Activated CD4-positive, alpha-beta T cell treated with anti-CD3 and anti-CD28 coated beads for 1 hour (primary cell): ENCODE data around the gene FTSJ3.
A peak's percentile ranks its signal among the peaks of the same experiment; 100 is the strongest.
"Not testable (repeated sequence)": the region's sequence is repeated elsewhere in the genome, so short reads cannot be mapped to it uniquely, and the experiment has no call there.

Source experiments
- DNase-seq: peaks from one replicate; pipeline ENCODE4 v3.0.0-alpha.2; 2020

FTSJ3 gene, protein sequence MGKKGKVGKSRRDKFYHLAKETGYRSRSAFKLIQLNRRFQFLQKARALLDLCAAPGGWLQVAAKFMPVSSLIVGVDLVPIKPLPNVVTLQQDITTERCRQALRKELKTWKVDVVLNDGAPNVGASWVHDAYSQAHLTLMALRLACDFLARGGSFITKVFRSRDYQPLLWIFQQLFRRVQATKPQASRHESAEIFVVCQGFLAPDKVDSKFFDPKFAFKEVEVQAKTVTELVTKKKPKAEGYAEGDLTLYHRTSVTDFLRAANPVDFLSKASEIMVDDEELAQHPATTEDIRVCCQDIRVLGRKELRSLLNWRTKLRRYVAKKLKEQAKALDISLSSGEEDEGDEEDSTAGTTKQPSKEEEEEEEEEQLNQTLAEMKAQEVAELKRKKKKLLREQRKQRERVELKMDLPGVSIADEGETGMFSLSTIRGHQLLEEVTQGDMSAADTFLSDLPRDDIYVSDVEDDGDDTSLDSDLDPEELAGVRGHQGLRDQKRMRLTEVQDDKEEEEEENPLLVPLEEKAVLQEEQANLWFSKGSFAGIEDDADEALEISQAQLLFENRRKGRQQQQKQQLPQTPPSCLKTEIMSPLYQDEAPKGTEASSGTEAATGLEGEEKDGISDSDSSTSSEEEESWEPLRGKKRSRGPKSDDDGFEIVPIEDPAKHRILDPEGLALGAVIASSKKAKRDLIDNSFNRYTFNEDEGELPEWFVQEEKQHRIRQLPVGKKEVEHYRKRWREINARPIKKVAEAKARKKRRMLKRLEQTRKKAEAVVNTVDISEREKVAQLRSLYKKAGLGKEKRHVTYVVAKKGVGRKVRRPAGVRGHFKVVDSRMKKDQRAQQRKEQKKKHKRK

DNA sequence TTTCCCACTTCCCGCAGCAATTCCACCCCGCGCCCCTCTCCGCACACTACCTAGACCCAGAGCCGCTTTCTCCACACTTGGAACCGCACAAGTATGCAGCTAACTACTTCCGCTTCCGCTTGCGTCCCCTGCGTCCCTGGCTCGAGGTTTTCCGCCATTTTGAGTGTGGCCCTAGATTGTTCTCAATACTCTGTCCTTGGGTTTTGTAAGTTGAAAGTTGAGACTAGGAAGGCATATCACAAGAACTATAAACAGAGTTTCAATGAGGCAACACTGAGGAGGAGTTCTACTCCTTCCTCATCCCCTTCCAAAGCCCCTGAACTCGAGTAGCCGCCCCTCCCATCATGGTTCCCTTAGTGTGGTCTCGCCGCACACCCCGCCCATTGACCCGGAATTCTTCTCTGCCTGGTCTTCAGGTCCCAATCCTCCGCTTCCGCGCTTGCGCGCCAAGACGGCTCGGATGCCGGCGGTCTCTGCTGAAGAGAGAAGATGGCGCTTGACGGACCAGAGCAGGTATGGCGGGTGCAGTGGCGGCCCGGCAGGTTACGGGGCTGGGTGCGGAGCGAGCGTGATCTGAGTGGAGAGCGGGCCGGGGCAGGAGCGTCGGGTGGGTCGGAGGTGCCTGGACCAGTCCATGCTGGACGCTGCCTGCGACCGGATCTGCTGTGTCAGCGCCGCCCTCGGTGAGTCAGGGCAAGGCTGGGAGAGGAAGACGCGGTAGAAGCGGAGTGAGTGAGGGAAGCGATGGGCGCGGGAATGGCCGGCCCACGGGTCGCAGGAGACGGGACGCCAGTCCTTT, at the start of gene FTSJ3, which contains the start of gene PSMC5:
TSS of gene FTSJ3 (minus strand) at position 662 of the 799 bp plus-strand sequence. CDS start 761 bp downstream, outside the sequence.
TSS of gene PSMC5 (plus strand) at position 430 of the 799 bp plus-strand sequence. CDS start at position 490, 60 bp downstream.
- peak; percentile 91 for DNase-seq

GRCh38 chr17:63874693-63875092, 47.2 kb upstream of the FTSJ3 start:
- DNase-seq = not testable (repeated sequence)

DNA sequence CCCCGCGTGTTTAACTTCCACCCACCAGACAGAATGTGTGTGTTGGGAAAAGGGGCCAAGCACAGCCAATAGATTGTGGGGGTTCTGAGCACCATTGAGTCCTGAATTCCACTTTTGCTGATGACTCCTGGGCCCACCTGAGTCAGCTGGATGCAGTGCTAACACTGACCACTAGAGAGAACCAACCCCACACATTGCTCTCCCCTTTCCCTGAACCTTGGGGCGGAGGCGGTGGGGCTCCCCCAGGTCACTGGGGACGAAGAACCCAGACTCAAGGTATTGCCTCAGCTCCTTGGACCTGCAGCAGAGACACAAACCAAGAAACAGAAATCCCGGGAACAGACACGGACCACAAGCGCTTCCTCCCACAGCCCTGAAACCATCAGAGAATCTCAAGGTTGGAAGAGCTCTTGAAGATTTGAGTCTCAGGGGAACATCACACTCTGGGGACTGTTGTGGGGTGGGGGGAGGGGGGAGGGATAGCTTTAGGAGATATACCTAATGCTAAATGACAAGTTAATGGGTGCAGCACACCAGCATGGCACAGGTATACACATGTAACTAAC, 46.7 kb upstream of the FTSJ3 start:
- DNase-seq = not testable (repeated sequence)

DNA sequence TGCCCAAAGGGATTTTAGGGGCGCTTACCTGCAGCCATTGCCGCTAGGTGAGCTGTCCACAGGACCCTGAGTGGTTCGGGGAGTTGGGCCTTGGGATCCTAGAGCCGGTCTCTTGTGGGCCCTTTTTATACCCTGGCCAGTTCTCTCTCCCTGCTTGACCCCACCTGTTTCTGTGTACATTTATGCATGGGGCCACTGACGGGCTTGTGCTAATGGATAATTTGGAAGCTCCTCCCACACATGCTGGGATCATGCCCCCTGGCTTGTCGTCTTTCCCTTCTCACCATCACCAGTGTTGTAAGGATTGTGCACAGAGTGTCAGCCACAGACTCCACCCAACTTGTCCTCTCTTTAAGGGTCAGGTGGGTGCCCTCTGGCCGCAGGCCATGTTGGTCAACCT, 46.1 kb upstream of the FTSJ3 start, which contains the start of gene CSH2:
TSS of gene CSH2 (minus strand) at position 101 of the 400 bp plus-strand sequence. CDS start at position 38, 63 bp downstream.
- not testable (repeated sequence) for DNase-seq

DNA sequence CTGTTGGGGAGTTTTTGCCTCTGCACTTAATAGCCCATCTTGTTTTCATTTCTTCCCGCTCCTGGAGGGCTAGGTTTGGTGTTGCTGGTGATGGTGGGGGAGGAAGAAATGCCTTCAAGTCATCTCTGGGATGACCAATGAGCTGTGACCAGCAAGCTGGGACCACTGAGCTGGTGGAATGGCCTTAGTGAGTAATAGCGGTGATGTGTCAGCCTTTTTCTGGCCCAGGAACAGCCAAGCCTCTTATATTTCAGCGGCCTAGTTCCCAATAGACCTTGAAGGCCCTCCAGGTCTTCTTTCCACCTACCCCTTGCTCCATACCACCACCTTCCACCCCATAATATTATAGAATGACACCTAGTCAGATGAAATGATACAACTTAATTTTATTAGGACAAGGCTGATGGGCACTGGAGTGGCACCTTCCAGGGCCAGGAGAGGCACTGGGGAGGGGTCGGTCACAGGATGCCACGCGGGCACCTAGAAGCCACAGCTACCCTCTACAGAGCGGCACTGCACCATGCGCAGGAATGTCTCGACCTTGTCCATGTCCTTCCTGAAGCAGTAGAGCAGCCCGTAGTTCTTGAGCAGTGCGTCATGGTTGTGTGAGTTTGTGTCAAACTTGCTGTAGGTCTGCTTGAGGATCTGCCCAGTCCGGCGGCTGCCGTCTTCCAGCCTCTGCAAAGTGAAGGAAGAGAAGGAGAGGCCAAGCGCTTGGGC, 44.3 kb upstream of the FTSJ3 start:
- DNase-seq = not testable (repeated sequence)

DNA sequence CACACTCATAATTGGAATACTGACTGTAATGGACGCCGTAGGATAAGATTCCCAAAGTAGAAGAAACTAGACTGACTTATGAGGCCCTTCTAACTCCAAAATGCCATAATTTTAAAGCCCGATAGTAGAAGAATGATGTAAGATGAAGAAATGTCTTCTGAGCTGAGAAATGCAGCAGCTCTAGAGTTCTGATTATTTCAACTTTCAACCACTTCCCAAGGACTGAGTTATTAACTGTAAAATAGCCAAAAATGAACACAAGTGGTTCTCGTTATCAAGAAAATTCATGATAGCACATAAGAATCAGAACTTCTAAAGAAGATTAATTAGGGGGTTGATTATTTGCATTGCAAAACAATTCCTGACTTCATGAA, 42.8 kb upstream of the FTSJ3 start:
- not testable (repeated sequence) for DNase-seq

DNA sequence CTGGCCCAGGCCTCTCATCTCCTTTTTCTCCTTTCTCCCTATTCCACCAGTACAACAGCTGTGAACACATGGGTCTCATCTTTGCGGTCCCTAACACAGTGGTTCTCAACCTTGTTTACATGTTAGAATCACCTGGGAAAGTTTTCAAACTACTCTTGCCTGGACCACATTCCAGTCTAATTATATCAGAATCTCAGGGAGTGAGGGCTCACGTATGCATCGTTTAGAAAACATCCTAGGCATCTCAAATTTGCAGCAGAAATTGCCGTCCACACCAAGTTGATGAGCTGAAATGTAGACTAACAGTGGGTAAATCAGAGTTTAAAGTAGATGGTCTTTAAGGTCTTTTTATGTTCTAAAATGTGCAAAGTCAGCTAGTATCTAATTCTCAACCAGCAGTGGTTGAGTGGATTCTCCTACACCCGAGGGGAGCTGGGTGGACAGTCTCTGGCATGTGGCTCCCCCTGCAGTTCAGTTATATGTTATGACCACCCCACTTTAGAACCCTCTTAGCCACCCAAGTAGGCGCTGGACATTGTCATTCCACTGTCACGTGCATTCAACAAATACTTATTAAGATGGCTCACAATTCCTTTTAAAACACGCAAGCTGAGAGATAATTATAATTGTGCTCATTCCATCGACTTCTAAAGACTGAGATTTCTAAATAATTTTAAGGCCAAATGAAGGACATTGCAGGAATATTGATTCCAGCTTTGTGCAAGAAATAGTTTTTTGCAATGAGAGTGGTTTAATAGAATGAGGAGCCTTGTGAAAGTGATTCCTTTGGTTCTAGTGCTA, 42.2 kb upstream of the FTSJ3 start:
- not testable (repeated sequence) for DNase-seq

GRCh38 chr17:63866625-63867024, 39.2 kb upstream of the FTSJ3 start:
- not testable (repeated sequence) for DNase-seq

DNA sequence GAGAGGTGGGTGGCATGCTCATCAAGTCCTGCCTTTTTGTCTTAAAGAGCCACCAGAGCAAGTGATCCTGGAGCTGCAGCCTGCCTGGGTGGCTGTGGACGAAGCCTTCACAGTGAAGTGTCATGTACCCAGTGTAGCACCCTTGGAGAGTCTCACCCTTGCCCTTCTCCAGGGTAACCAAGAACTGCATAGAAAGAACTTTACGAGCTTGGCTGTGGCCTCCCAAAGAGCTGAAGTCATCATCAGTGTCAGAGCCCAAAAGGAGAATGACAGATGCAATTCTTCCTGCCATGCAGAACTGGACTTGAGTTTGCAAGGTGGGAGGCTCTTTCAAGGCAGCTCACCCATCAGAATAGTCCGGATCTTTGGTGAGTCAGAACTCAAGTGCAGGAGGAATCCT, 31.8 kb upstream of the FTSJ3 start:
- no peak for DNase-seq

DNA sequence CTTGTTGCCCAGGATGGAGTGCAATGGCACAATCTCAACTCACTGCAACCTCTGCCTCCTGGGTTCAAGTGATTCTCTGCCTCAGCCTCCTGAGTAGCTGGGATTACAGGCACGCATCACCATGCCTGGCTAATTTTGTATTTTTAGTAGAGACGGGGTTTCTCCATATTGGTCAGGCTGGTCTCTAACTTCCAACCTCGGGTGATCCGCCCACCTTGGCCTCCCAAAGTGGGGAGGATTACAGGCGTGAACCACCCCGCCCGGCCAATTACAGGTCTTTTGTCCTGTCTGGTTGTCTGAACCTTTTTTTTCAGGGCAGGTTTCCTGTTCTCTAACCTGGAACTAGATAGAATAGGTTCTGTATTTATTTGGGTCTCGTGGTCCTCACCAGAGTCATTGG, 29.0 kb upstream of the FTSJ3 start:
- not testable (repeated sequence) for DNase-seq

GRCh38 chr17:63855185-63855584, 27.7 kb upstream of the FTSJ3 start:
- DNase-seq = no peak

DNA sequence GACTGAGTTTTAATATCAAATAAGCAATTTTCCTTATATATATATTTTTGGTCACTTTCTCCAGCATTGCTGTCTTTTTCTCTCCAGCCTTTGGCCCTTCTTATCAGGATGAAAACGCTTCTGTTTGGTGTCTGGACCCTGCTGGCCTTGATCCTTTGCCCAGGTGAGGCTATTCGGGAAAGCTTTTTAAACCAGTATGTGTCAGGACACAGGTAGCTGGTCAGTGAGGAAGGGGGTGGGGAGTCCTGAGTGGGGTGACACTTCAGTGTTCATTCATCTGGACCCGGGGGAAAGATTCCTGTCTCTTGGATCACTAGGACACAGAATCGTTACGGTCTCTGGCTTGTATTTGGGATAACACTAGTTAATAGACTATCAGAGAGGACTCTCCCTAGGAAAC, 27.2 kb upstream of the FTSJ3 start:
- DNase-seq = no peak

DNA sequence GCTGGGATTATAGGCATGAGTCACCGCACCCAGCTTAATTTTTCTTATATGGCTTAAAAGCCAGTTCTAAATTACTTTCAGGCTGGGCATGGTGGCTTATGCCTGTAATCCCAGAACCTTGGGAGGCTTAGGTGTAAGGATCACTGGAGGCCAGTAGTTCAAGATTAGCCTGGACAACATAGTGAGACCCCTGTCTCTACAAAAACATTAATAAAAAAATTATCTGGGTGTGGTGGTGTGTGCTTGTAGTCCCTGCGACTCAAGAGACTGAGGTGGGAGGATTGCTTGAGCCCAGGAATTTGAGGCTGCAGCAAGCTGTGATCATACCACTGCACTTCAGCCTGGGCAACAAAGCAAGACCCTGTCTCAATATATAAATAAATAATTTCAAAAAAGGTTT, 25.8 kb upstream of the FTSJ3 start:
- no peak for DNase-seq

- DNase-seq = no peak
Measured at GRCh38 chr17:63850401-63850800, 22.9 kb upstream of the FTSJ3 start.

DNA sequence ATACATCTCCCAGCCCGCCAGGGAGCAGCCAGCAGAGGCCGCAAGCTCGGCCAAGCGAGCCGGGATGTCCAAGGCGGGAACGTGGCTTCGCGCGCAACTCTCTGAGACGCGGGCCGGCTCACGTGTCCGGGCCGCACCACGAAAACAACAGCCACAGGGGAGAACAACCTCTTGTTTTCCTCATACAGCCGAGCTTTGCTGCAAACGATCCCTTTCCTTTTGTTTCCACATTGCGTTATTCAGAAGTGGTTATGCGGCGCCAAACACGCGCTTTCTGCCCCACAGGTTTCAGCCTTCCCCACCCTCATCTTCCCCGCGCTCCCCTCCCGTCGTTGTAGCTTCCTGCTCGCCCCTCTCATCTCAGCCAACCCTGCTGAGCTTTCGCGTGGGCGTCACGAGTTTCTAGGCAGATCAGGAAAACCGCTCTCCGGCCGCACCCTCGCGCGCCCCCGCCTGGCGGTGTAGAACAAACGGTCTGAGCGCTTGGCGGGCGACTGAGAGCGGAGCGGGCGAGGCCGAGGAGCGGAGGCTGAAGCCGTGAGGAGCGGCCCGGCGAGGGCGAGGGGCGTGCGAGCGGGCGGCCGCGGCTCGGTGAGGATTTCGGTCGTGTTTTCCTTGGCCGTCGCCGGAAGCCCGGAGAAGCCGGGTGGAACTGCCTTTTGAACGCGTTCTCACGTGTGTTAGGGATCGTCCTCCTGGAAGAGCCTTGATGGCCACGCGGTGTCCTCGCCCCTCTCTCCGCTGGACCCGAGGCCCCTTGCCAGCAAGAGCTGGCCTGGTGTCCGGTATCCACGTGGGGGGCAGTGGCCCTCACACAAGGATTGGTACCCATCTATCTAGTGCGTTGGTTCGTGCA, 21.6 kb upstream of the FTSJ3 start:
- DNase-seq = peak; percentile 90

GRCh38 chr17:63847525-63848249, 20.2 kb upstream of the FTSJ3 start:
- DNase-seq = no peak

DNA sequence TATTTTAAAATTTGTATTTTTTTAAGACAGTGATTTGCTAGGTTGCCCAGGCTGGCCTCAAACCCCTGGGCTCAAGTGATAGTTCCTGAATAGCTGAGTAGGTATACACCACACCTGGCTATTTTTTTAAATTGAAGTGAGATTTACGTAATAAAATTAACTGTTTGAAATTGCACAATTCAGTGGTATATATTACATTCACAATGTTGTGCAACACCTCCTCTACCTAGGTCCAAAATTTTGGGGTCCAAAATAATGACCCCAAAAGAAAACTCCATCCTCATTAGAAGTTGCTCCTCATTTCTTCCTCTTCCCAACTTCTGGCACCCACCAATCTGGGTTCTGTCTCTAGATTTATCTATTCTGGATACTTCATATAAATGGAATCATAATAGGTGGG, 18.0 kb upstream of the FTSJ3 start:
- DNase-seq = no peak

DNA sequence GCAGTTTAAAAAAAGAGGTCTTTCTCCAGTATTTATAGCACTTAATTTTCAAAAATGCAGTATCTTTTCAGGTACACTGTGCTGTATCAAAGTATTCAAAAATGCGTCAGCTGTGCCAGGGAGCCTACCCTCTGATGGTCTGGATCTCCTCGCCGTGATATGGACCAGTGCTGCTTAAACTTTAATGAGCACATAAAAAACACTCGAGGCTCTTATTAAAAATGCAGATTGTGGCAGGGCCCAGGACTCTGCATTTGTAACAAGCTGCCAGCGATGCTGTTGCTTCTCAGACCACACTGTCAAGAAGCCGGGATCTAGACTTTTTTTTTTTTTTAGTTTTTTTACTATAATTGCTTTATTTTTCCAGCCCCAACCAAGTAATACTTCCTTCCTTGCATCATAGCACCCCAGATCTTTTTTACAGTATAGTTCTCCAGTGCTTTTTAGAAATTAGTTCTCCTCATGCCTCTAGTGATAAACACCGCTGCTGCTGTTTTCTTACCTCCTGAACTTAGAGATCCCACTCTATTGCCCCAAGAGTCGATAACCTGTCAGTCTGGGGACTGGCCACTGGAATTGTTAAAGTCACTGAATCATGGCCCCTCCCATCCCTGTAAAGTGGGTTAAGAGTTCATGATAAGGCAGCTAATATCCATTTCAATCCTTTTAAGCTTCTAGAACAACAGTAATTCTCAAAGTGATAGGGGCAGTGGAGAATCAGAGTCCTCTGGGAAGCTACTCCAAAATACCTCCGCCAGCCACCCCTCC, 16.6 kb upstream of the FTSJ3 start:
- DNase-seq = no peak
